DMS53 treated with DMSO at 0.1 percent for 48 hours (cell line): ENCODE measurements around the gene CFAP97.

Source experiments
- DNase-seq: peaks from one replicate; lab custom pipeline; 2025; ENCODE audit not compliant: unreplicated experiment; lab: John Stamatoyannopoulos, UW

Gene CFAP97

GRCh38 chr4:185110375-185110823 is 93.4 kb downstream of the CFAP97 start:
- no peak for DNase-seq

- DNase-seq = no peak
Observed at GRCh38 chr4:185109736-185110135, 94.1 kb downstream of the CFAP97 start.
